ENCODE data around the gene NRIP1. TPM values are rescaled to one million over a fixed set of nuclear protein-coding genes. Genes with fewer than 3 reads are reported as not detected.

NRIP1 gene
- total RNA-seq, 1 experiment from 2014 or later, result 29.6 TPM

GRCh38 chr21:15058854-15059263 lies 5.9 kb downstream of the NRIP1 start:
- no peaks in the 10 kb centered on the region for H3K9me2 ChIP-seq (ENCODE audit: insufficient read depth)
- no peaks in the 10 kb centered on the region for H3K9me3 ChIP-seq (ENCODE audit: control insufficient read depth in 1 of 2, insufficient read depth in 1 of 2, low read depth in 1 of 2, low read length in 2 of 2)
- DNase-seq (ENCODE audit: low read depth, low spot score) (peak; percentile 32), ATAC-seq (peak; percentile 56)
- intact Hi-C loops (cut with micrococcal nuclease), result loop anchor here (5.0 kb wide), 1 partner anchor 187 kb away; no protein-coding TSS in a partner anchor
- H2AFZ ChIP-seq (ENCODE audit: low read depth, low read length, poor library complexity, severe bottlenecking), result no peak overlapping the region
- TF ChIP-seq CTCF (IDR thresholded peaks at IDR 0.05 in 2 of 3, conservative IDR thresholded peaks at IDR 0.05 in 1 of 3; ENCODE audit: borderline replicate concordance in 1 of 3, insufficient read depth in 1 of 3, low read depth in 2 of 3, low read length in 2 of 3) (no peak), FOSL1 (IDR thresholded peaks at IDR 0.05; ENCODE audit: low read depth) (0 out of 2 replicates have a peak, but pooled peaks have one; percentile 17)
- ChIA-PET CTCF (no interaction called here), POLR2A (interaction anchor here (0.5 kb wide), 1 partner anchor 654 kb away, joined by 4 read pairs; no protein-coding TSS in a partner anchor), RAD21 (ENCODE audit: low non-redundant PET in 1 of 2, low total read pairs in 2 of 2, uncharacterized antibody in 2 of 2, unreplicated experiment in 2 of 2) (no interaction called here)
- H3K27ac ChIP-seq (ENCODE audit: low read depth, low read length), result peak overlapping the region; percentile 95
- peak overlapping the region; percentile 6 to 14; a peak in 3 of 4 replicates for H3K4me3 ChIP-seq (replicated peaks in 1 of 2; ENCODE audit: low read depth in 1 of 2, low read length in 2 of 2)
- BruUV-seq (replicated peaks), result no TSS peak
- peak overlapping the region; percentile 75 for H3K4me2 ChIP-seq (ENCODE audit: low read length)
- H3K9ac ChIP-seq (ENCODE audit: low read length), result peak overlapping the region; percentile 67
- no peaks in the 10 kb centered on the region for H3K36me3 ChIP-seq (ENCODE audit: control insufficient read depth in 1 of 2, insufficient read depth in 2 of 2, low read length in 2 of 2)
- no peaks in the 10 kb centered on the region for H3K27me3 ChIP-seq (ENCODE audit: insufficient read depth, low read length)
- no peaks in the 10 kb centered on the region for H4K20me1 ChIP-seq (ENCODE audit: insufficient read depth)
- peaks cover 32 to 85% of the 10 kb centered on the region in 2 experiments for H3K4me1 ChIP-seq (ENCODE audit: control insufficient read depth in 1 of 2, insufficient read depth in 2 of 2, low read length in 2 of 2)
- H3K79me2 ChIP-seq (ENCODE audit: insufficient read depth, low read length), result peaks cover 100% of the 10 kb centered on the region

- peak overlapping the region; percentile 95 for H3K27ac ChIP-seq (ENCODE audit: low read depth, low read length)
- POLR2A ChIA-PET, result no interaction called here
- H3K9ac ChIP-seq (ENCODE audit: low read length), result peak overlapping the region; percentile 67
- TF ChIP-seq REST (IDR thresholded peaks at IDR 0.05; ENCODE audit: low read depth) (no peak), SP1 (IDR thresholded peaks at IDR 0.05; ENCODE audit: low read depth) (no peak), TCF7L2 (IDR thresholded peaks at IDR 0.05; ENCODE audit: borderline replicate concordance, extremely low read depth, insufficient read depth, insufficient read length) (no peak), ATF3 (IDR thresholded peaks at IDR 0.05) (no peak), JUND (IDR thresholded peaks at IDR 0.05) (no peak), CTCF (IDR thresholded peaks at IDR 0.05 in 2 of 3, conservative IDR thresholded peaks at IDR 0.05 in 1 of 3; ENCODE audit: borderline replicate concordance in 1 of 3, insufficient read depth in 1 of 3, low read depth in 2 of 3, low read length in 2 of 3) (no peak), POLR2A (IDR thresholded peaks at IDR 0.05; ENCODE audit: borderline replicate concordance, extremely low read depth, insufficient read depth, insufficient read length) (no peak), CEBPB (IDR thresholded peaks at IDR 0.05; ENCODE audit: low read depth) (no peak), MAX (IDR thresholded peaks at IDR 0.05) (no peak), ZNF274 (IDR thresholded peaks at IDR 0.05; ENCODE audit: low read depth, low read length) (no peak)
Observed at GRCh38 chr21:15057285-15057684, 7.5 kb downstream of the NRIP1 start.

More at GRCh38 chr21:15057285-15057684, 7.5 kb downstream of the NRIP1 start:
- Histone ChIP-seq H3K9me2 (ENCODE audit: insufficient read depth) (no peaks in the 10 kb centered on the region), H3K9me3 (ENCODE audit: control insufficient read depth in 1 of 2, insufficient read depth in 1 of 2, low read depth in 1 of 2, low read length in 2 of 2) (no peaks in the 10 kb centered on the region), H3K36me3 (ENCODE audit: control insufficient read depth in 1 of 2, insufficient read depth in 2 of 2, low read length in 2 of 2) (no peaks in the 10 kb centered on the region), H4K20me1 (ENCODE audit: insufficient read depth) (no peaks in the 10 kb centered on the region), H2AFZ (ENCODE audit: low read depth, low read length, poor library complexity, severe bottlenecking) (no peak overlapping the region), H3K4me2 (ENCODE audit: low read length) (peak overlapping the region; percentile 75), H3K4me1 (ENCODE audit: control insufficient read depth in 1 of 2, insufficient read depth in 2 of 2, low read length in 2 of 2) (peaks cover 43 to 93% of the 10 kb centered on the region in 2 experiments), H3K4me3 (replicated peaks in 1 of 2; ENCODE audit: low read depth in 1 of 2, low read length in 2 of 2) (peak overlapping the region; percentile 15 to 39), H3K27me3 (ENCODE audit: insufficient read depth, low read length) (no peaks in the 10 kb centered on the region), H3K79me2 (ENCODE audit: insufficient read depth, low read length) (peaks cover 100% of the 10 kb centered on the region)
- intact Hi-C loops (cut with micrococcal nuclease), result loop anchor here (5.0 kb wide), 1 partner anchor 185 kb away; no protein-coding TSS in a partner anchor
- ChIA-PET RAD21 (ENCODE audit: low non-redundant PET in 1 of 2, low total read pairs in 2 of 2, uncharacterized antibody in 2 of 2, unreplicated experiment in 2 of 2) (no interaction called here), CTCF (no interaction called here)
- BruUV-seq (replicated peaks), result no TSS peak
- DNase-seq (ENCODE audit: low read depth, low spot score) (no peak), ATAC-seq (peak; percentile 38; the same call in 1 of the 2 replicates)

Measured in HCT116 (cell line).